CD1c-positive myeloid dendritic cell (primary cell): ENCODE data around the gene CENPN.

Experiments used
- DNase-seq: peaks from one replicate; pipeline ENCODE4 v3.0.0-alpha.2; 2016; ENCODE audit errors: extremely low spot score

The CENPN gene

GRCh38 chr16:81077076-81077940 lies 70.3 kb downstream of the CENPN start, which contains the start of gene C16orf46:
Gene C16orf46 (minus strand): TSS chr16:81077238. CDS start chr16:81063955, 13,283 bp downstream.
- DNase-seq, result peak; percentile 97

GRCh38 chr16:81080233-81080632 lies 73.2 kb downstream of the CENPN start:
- no peak for DNase-seq

- no peak for DNase-seq
Measured at GRCh38 chr16:81081014-81081413, 74.0 kb downstream of the CENPN start.
